GM18505 (cell line): ENCODE data around the gene SKIC8.

Experiments
- ATAC-seq: cut with Tn5 transposase; IDR thresholded peaks from one replicate; pipeline ENCODE4 v1.9.1; 2021; ENCODE audit not compliant: unreplicated experiment
- POLR2A ChIP-seq: IDR thresholded peaks from 4 replicates; pipeline ENCODE4 v1.6.1; 2011; ENCODE audit warnings: borderline replicate concordance; ENCODE audit not compliant: insufficient read depth, insufficient read length; ENCODE audit errors: extremely low read depth

Gene SKIC8

GRCh38 chr15:78315686-78316282 lies 16.4 kb upstream of the SKIC8 start:
- TF ChIP-seq POLR2A, result no peak
- ATAC-seq, result no peak

- no peak for TF ChIP-seq POLR2A
- no peak for ATAC-seq
Observed at GRCh38 chr15:78314181-78314581, 14.8 kb upstream of the SKIC8 start.

DNA sequence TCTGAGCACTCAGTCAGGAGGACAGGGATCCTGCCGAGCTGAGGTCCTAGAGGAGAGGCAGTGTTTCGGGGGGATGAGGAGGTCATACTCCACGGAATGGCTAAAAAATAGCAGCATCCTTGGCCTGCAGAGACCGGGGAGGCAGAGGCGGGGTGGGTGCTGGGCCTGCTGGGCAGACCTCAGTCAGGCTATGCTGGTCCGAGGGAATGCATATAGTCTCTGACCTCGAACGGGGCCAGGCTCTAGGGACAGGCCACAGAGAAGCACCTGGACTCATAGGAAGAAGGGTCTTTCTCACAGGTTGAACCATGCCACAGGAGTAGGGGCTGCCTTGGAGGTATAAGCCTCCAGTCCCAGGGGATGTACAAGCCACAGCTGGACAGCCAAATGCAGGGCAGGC lies 14.0 kb upstream of the SKIC8 start:
- ATAC-seq, result no peak
- TF ChIP-seq POLR2A, result no peak

GRCh38 chr15:78312957-78313356 lies 13.5 kb upstream of the SKIC8 start:
- TF ChIP-seq POLR2A, result no peak
- ATAC-seq, result no peak

GRCh38 chr15:78312536-78312935 lies 13.1 kb upstream of the SKIC8 start:
- ATAC-seq, result no peak

DNA sequence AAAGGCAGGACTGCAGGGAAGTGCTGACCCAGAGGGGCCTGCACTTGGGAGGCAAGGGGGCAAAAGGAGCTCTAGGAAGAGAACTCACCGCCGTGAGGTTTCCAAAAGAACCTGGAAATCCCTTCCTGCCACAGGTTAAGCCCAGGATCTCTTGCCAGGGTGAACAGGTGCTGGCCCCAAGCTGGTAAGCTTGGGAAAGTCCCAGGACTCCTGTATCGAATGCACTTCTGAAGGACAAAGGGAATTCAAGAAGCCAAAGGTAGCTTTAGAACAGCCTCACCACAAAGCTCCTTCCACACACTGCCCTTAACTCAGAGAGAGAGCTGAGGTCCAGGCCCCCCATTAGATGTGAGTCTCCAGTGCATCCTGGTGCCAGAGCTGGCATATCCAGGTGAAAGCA lies 11.9 kb upstream of the SKIC8 start:
- no peak for ATAC-seq
- TF ChIP-seq POLR2A, result no peak

More at GRCh38 chr15:78312536-78312935, 13.1 kb upstream of the SKIC8 start:
- no peak for TF ChIP-seq POLR2A

- no peak for ATAC-seq
- no peak for TF ChIP-seq POLR2A
Observed at GRCh38 chr15:78308422-78309032, 9.1 kb upstream of the SKIC8 start.

GRCh38 chr15:78307976-78308375 lies 8.6 kb upstream of the SKIC8 start:
- TF ChIP-seq POLR2A, result no peak
- no peak for ATAC-seq

DNA sequence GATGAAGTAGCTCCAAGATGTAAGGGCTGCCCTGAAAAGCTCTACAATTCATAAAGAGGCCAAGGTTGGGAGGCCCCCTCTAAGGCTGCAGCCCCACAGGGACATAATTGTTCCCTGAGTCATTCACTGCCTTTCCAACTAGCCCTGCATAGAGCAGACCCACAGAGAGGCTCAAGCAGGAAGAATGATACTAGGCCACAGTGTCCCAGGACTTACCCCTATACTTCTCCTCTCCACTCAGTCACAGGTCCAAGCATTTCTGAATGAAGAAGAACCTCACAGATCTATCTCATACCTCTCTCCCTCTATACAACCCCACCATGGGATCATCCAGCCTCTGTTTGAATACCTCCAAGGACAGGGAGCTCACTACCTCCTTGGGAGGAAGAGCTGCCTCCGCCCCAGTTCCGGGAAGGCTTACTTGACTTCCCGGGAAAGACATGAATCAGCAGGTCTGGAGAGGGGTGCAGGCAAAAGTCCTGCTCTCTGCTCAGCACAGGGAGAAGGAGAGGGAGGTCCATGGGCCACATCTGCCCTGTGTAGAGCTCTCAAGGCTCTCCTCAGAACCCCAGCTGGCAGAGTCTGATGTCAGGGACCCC lies 6.9 kb upstream of the SKIC8 start:
- TF ChIP-seq POLR2A, result no peak
- ATAC-seq, result no peak

DNA sequence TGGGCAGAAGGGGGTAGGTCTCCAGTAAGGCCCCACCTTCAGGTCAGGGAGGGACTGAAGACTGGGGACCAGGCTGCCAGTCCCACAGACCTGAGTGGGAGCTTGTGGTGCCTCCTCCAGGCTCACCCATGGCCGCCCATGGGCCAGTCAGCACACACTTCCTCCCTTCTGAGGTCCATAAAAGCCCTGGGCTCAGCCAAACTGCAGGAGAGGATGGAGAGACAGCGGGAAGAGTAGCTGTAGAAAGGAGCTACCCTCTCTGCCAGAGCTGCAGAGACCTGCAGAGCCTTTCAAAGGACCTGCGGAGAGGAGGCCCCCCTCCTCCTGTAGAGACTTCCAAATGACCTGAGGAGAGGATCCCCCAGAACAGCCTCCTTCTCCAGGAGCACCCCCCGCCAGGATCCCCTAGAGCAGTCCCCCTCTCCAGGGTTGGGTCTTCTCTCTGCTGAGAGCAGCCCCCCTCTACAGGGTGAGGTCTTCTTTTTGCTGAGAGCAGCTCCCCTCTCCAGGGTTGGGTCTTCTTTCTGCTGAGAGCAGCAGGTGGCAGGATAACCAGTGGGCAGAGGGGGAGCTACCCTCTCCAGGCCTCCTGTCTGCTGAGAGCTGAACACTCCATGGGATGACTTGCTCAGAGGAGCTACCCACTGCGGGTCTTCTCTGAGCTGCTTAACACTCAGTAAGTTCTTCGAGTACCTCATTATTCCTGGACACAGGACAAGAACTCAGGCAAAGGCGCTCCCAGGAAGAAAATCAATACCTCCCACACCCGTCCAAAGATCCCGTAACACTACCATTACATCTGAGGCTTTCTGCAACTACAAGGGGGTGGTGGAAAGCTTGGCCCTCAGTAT lies 5.0 kb upstream of the SKIC8 start:
- ATAC-seq, result no peak
- no peak for TF ChIP-seq POLR2A

- ATAC-seq, result no peak
- no peak for TF ChIP-seq POLR2A
Observed at GRCh38 chr15:78302579-78303312, 3.3 kb upstream of the SKIC8 start.

DNA sequence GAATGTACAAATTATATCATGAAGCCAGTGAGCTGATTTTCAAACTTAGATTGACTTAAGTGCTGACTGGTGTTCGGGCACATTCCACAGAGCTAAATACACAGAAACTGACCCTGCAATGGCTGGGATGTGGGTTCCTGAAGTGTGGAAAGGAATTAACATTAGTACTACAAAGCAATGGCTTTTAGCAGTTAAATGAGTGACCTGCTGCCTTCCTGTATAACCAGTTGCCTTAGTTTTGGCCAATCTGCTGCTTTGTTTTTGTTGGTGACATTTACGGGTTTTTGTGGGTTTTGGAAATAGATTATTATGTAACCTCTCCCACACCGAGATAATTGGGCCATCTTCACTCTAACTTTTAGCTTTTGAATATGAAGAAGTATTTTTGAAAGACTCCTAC lies 2.4 kb upstream of the SKIC8 start:
- ATAC-seq, result no peak
- no peak for TF ChIP-seq POLR2A

DNA sequence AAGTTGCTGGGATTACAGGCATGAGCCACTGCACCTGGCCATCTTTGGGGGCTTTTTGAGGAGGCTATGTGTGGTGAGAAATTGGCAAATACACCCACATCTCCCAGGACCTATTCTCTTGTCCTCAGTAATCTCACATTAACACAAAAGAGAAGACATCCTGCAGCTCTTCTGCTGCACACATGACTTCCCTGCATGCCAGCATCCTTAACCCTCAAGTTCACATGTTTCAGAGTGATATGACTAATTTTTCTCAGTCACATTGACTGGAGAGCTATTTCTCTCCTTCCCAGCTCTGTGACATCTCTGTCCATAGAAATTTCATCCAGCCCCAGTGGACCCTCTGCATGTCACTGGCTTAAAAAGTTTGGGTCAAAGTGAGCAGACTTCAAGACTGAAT lies 1.9 kb upstream of the SKIC8 start:
- ATAC-seq, result no peak
- TF ChIP-seq POLR2A, result no peak
